Fibroblast of villous mesenchyme (primary cell): Measurements from ENCODE around the gene PAM16. TPM values are rescaled to one million over a fixed set of nuclear protein-coding genes. Genes with fewer than 3 reads are reported as not detected.
"Not testable (repeated sequence)": the region's sequence is repeated elsewhere in the genome, so short reads cannot be mapped to it uniquely, and the experiment has no call there.

Experiments
- DNase-seq: peaks from one replicate; pipeline ENCODE4 v3.0.0-alpha.2; 2010; ENCODE audit warnings: low read depth
- H3K4me3 ChIP-seq: 2 replicates; pipeline ENCODE4 v1.5.1; 2011; ENCODE audit warnings: low read depth, mild to moderate bottlenecking, low read length
- CTCF ChIP-seq: IDR thresholded peaks from 2 replicates; pipeline ENCODE4 v1.5.1; 2012; ENCODE audit warnings: low read depth, mild to moderate bottlenecking, low read length; ENCODE audit not compliant: insufficient read depth
- total RNA-seq: library from RNA; depleted of rRNA; stranded (reverse); fragments of >200 nt; gene quantifications from 2 replicates; pipeline ENCODE4 v1.2.3, GENCODE V29; 2012

The PAM16 gene
- total RNA-seq, 1 donor, result 19.9 TPM

DNA sequence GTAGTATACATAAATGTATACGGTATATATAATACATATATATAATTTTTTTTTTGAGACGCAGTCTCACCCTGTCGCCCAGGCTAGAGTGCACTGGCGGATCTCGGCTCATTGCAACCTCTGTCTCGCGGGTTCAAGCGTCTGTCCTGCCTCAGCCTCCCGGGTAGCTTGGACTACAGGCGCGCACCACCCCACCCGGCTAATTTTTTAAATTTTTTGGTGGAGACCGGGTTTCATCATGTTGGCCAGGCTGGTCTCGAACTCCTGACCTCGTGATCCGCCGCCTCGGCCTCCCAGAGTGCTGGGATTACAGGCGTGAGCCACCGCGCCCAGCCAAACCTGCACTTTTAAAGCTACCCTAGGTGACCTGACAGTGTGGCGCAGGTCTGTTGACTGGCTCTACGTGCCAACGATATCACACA lies 745 bp downstream of the PAM16 start:
- H3K4me3 ChIP-seq, result peak overlapping the region; percentile 77
- no peak for TF ChIP-seq CTCF
- no peak for DNase-seq

- no peak for DNase-seq
- no peak overlapping the region for H3K4me3 ChIP-seq
- no peak for TF ChIP-seq CTCF
Observed at GRCh38 chr16:4349332-4349731, 1.8 kb downstream of the PAM16 start.

- DNase-seq, result no peak
- TF ChIP-seq CTCF, result no peak
- no peak overlapping the region for H3K4me3 ChIP-seq
Observed at GRCh38 chr16:4347765-4348509, 3.2 kb downstream of the PAM16 start.

GRCh38 chr16:4347010-4347409 lies 4.1 kb downstream of the PAM16 start:
- peak; percentile 76 for DNase-seq
- H3K4me3 ChIP-seq, result no peak overlapping the region
- no peak for TF ChIP-seq CTCF

DNA sequence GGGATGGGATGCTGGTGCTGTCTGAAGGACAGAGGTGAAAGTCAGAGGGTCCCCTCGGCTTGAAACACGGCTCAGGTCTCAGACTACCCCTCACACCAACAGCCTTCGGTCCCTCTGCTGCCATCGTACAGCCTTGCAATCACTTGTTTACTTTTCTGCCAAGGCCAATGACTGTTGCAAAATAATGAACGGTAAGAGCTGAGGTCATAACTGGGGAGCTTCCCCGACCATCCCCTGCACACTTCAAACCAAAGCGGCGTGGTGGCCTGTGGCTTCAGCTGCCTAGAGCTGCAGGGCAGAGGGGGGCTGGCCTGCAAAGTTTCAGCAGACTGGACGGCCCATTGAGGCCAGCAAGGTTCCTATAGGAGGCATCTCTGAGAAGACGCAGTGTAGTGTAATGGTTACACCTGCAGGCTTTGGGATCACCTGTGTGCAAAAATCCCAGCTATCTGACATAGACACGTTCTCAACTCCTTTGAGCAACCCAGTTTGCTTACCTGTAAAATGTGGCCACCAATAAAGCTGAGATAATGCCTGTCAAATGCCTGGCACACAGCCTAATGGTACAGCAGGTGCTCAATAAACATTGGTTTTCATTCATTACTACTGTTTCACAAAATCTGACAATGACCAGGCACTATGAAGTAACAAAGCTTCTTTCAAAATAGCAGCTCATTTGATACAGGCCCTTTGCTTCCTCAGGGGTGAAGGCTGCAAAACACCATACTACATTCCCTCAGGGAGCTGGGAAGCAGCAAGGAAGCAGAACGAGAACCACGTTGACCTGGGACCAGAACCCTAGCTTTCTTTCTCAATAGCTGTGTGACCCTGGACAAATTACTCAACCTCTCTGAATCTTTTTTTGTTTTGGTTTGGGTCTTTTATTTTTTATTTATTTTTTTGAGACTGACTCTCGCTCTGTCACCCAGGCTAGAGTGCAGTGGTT lies 5.0 kb downstream of the PAM16 start:
- DNase-seq, result peak; percentile 28
- no peak overlapping the region for H3K4me3 ChIP-seq
- TF ChIP-seq CTCF, result no peak

GRCh38 chr16:4344983-4345835 lies 5.9 kb downstream of the PAM16 start:
- H3K4me3 ChIP-seq, result no peak overlapping the region
- no peak for TF ChIP-seq CTCF
- DNase-seq, result no peak

DNA sequence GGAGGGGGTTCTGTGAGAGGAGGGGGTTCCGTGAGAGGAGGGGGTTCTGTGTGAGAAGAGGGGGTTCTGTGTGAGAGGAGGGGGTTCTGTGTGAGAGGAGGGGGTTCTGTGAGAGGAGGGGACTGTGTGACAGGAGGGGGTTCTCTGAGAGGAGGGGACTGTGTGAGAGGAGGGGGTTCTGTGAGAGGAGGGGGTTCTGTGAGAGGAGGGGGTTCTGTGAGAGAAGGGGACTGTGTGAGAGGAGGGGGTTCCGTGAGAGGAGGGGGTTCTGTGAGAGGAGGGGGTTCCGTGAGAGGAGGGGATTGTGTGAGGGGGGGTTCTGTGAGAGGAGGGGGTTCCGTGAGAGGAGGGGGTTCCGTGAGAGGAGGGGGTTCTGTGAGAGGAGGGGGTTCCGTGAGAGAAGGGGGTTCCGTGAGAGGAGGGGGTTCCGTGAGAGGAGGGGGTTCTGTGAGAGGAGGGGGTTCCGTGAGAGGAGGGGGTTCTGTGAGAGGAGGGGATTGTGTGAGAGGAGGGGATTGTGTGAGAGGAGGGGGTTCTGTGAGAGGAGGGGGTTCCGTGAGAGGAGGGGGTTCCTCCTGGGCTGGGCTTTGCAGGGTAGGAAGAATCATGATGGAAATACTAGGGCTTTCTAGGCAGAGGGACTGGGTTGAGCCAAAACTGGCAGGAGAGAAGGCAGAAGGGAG lies 6.7 kb downstream of the PAM16 start:
- DNase-seq, H3K4me3 ChIP-seq: not testable (repeated sequence)
